ENCODE measurements around the gene TXNRD1.

- no peak for TF ChIP-seq SIN3A (IDR thresholded peaks at IDR 0.05; ENCODE audit: borderline replicate concordance, insufficient read depth, low read length)
- no peak for TF ChIP-seq TAF1 (IDR thresholded peaks at IDR 0.05; ENCODE audit: borderline replicate concordance, insufficient read depth, low read length)
Measured at GRCh38 chr12:104212516-104212915, 3.1 kb upstream of the TXNRD1 start.

Data from PFSK-1 (cell line).